ENCODE data around the gene DUSP12. TPM values are rescaled to one million over a fixed set of nuclear protein-coding genes. Genes with fewer than 3 reads are reported as not detected.

DUSP12 gene
- total and polyA plus RNA-seq, 9 of the 15 experiments (the other 6 are each of a cell fraction or from before 2014, with no cell fraction given), result 10.4 to 81.4 (median 43.6) TPM

DNA sequence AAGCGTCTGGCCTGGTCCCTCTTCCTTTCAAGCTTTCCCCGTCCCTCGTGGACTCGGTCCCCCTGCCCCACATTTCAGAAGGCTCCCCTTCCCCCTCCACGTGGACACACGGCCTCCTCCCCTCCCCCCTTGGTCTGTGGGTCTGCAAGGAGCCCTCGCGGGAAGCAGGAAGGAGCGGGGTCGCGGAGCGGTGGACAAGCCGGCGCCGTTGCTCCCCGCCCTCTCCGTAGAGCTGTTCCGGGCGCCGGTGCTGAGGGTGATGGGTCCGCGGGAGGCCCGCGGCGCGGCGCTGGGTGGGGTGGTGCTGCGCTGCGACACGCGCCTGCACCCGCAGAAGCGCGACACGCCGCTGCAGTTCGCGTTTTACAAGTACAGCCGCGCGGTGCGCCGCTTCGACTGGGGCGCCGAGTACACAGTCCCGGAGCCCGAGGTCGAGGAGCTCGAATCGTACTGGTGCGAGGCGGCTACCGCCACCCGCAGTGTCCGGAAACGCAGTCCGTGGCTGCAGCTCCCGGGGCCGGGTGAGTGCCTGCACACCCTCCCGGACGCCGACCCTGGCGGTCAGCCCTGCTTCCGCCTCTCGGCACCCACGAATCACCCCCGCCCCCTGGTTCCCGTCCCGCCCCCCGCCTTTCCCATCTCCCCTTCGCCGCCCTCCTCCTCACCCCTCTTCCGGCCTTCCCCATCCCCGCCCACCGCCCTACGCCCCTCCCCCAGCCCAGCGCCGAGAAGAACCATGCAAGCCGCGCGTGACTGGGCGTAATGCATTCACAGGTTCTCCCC lies 22.9 kb upstream of the DUSP12 start (continued):
- TF ChIP-seq RBM25 (IDR thresholded peaks at IDR 0.05; ENCODE audit: low read depth, low read length, severe bottlenecking), result no peak
- TF ChIP-seq GATAD2B (IDR thresholded peaks at IDR 0.05; ENCODE audit: borderline replicate concordance), result peak; percentile 31; the same call in 1 of the 2 replicates
- TF ChIP-seq, protein P1, sequence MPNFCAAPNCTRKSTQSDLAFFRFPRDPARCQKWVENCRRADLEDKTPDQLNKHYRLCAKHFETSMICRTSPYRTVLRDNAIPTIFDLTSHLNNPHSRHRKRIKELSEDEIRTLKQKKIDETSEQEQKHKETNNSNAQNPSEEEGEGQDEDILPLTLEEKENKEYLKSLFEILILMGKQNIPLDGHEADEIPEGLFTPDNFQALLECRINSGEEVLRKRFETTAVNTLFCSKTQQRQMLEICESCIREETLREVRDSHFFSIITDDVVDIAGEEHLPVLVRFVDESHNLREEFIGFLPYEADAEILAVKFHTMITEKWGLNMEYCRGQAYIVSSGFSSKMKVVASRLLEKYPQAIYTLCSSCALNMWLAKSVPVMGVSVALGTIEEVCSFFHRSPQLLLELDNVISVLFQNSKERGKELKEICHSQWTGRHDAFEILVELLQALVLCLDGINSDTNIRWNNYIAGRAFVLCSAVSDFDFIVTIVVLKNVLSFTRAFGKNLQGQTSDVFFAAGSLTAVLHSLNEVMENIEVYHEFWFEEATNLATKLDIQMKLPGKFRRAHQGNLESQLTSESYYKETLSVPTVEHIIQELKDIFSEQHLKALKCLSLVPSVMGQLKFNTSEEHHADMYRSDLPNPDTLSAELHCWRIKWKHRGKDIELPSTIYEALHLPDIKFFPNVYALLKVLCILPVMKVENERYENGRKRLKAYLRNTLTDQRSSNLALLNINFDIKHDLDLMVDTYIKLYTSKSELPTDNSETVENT (CRISPR knock-in tag; IDR thresholded peaks at IDR 0.05), result peak; percentile 95
- TF ChIP-seq HLTF (IDR thresholded peaks at IDR 0.05), result peak; percentile 57; the same call in 1 of the 2 replicates
- TF ChIP-seq HEY1 (CRISPR knock-in tag; IDR thresholded peaks at IDR 0.05; ENCODE audit: borderline replicate concordance), result no peak
- TF ChIP-seq, protein P2, sequence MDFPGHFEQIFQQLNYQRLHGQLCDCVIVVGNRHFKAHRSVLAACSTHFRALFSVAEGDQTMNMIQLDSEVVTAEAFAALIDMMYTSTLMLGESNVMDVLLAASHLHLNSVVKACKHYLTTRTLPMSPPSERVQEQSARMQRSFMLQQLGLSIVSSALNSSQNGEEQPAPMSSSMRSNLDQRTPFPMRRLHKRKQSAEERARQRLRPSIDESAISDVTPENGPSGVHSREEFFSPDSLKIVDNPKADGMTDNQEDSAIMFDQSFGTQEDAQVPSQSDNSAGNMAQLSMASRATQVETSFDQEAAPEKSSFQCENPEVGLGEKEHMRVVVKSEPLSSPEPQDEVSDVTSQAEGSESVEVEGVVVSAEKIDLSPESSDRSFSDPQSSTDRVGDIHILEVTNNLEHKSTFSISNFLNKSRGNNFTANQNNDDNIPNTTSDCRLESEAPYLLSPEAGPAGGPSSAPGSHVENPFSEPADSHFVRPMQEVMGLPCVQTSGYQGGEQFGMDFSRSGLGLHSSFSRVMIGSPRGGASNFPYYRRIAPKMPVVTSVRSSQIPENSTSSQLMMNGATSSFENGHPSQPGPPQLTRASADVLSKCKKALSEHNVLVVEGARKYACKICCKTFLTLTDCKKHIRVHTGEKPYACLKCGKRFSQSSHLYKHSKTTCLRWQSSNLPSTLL (IDR thresholded peaks at IDR 0.05), result no peak
- no peak for TF ChIP-seq MCM2 (IDR thresholded peaks at IDR 0.05; ENCODE audit: low read depth)
- 0 out of 2 replicates have a peak, but pooled peaks have one; percentile 30 for TF ChIP-seq CBX5 (IDR thresholded peaks at IDR 0.05; ENCODE audit: borderline replicate concordance, low read depth)
- no peak for TF ChIP-seq TAF7 (tag; IDR thresholded peaks at IDR 0.05)
- TF ChIP-seq SIN3B (IDR thresholded peaks at IDR 0.05; ENCODE audit: low read depth), result peak; percentile 59; the same call in 1 of the 2 replicates
- TF ChIP-seq PHTF2 (CRISPR knock-in tag; IDR thresholded peaks at IDR 0.05), result no peak
- TF ChIP-seq MEIS2 (IDR thresholded peaks at IDR 0.05; ENCODE audit: partially characterized antibody), result no peak
- TF ChIP-seq POLR2G (IDR thresholded peaks at IDR 0.05; ENCODE audit: low read depth, low read length), result peak; percentile 88
- TF ChIP-seq, protein P3, sequence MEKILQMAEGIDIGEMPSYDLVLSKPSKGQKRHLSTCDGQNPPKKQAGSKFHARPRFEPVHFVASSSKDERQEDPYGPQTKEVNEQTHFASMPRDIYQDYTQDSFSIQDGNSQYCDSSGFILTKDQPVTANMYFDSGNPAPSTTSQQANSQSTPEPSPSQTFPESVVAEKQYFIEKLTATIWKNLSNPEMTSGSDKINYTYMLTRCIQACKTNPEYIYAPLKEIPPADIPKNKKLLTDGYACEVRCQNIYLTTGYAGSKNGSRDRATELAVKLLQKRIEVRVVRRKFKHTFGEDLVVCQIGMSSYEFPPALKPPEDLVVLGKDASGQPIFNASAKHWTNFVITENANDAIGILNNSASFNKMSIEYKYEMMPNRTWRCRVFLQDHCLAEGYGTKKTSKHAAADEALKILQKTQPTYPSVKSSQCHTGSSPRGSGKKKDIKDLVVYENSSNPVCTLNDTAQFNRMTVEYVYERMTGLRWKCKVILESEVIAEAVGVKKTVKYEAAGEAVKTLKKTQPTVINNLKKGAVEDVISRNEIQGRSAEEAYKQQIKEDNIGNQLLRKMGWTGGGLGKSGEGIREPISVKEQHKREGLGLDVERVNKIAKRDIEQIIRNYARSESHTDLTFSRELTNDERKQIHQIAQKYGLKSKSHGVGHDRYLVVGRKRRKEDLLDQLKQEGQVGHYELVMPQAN (IDR thresholded peaks at IDR 0.05; ENCODE audit: borderline replicate concordance), result peak; percentile 73
- TF ChIP-seq XRCC5 (IDR thresholded peaks at IDR 0.05; ENCODE audit: low read depth, low read length), result no peak
- TF ChIP-seq, protein P4, sequence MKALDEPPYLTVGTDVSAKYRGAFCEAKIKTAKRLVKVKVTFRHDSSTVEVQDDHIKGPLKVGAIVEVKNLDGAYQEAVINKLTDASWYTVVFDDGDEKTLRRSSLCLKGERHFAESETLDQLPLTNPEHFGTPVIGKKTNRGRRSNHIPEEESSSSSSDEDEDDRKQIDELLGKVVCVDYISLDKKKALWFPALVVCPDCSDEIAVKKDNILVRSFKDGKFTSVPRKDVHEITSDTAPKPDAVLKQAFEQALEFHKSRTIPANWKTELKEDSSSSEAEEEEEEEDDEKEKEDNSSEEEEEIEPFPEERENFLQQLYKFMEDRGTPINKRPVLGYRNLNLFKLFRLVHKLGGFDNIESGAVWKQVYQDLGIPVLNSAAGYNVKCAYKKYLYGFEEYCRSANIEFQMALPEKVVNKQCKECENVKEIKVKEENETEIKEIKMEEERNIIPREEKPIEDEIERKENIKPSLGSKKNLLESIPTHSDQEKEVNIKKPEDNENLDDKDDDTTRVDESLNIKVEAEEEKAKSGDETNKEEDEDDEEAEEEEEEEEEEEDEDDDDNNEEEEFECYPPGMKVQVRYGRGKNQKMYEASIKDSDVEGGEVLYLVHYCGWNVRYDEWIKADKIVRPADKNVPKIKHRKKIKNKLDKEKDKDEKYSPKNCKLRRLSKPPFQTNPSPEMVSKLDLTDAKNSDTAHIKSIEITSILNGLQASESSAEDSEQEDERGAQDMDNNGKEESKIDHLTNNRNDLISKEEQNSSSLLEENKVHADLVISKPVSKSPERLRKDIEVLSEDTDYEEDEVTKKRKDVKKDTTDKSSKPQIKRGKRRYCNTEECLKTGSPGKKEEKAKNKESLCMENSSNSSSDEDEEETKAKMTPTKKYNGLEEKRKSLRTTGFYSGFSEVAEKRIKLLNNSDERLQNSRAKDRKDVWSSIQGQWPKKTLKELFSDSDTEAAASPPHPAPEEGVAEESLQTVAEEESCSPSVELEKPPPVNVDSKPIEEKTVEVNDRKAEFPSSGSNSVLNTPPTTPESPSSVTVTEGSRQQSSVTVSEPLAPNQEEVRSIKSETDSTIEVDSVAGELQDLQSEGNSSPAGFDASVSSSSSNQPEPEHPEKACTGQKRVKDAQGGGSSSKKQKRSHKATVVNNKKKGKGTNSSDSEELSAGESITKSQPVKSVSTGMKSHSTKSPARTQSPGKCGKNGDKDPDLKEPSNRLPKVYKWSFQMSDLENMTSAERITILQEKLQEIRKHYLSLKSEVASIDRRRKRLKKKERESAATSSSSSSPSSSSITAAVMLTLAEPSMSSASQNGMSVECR (CRISPR knock-in tag; IDR thresholded peaks at IDR 0.05), result peak; percentile 39; the same call in 1 of the 2 replicates
- TF ChIP-seq MEF2D (tag; conservative IDR thresholded peaks at IDR 0.05; ENCODE audit: low read depth), result no peak
